HG03135 (cell line): ENCODE results near the gene VSIR.
A peak's percentile ranks its signal among the peaks of the same experiment; 100 is the strongest.

Source experiments
- ATAC-seq: cut with Tn5 transposase; IDR thresholded peaks from one replicate; pipeline ENCODE4 v1.9.1; 2021; ENCODE audit warnings: mild to moderate bottlenecking, moderate library complexity; ENCODE audit not compliant: unreplicated experiment

Gene VSIR

GRCh38 chr10:71735709-71736569, 37.4 kb downstream of the VSIR start:
- no peak for ATAC-seq

GRCh38 chr10:71734797-71735196, 38.5 kb downstream of the VSIR start:
- no peak for ATAC-seq

- ATAC-seq = no peak
Measured at GRCh38 chr10:71731791-71732190, 41.5 kb downstream of the VSIR start.

GRCh38 chr10:71729161-71729636, 44.1 kb downstream of the VSIR start:
- ATAC-seq = no peak

GRCh38 chr10:71727738-71728737, 45.3 kb downstream of the VSIR start:
- ATAC-seq = peak; percentile 58

- ATAC-seq = peak; percentile 43
Measured at GRCh38 chr10:71727105-71727737, 46.1 kb downstream of the VSIR start.

- ATAC-seq = no peak
Measured at GRCh38 chr10:71726580-71727104, 46.7 kb downstream of the VSIR start.

- no peak for ATAC-seq
Measured at GRCh38 chr10:71725998-71726579, 47.2 kb downstream of the VSIR start.

- no peak for ATAC-seq
Measured at GRCh38 chr10:71725249-71725648, 48.1 kb downstream of the VSIR start.

- ATAC-seq = no peak
Measured at GRCh38 chr10:71724539-71724938, 48.8 kb downstream of the VSIR start.

GRCh38 chr10:71723311-71723710, 50.0 kb downstream of the VSIR start:
- no peak for ATAC-seq

GRCh38 chr10:71722849-71723248, 50.5 kb downstream of the VSIR start:
- ATAC-seq = no peak

GRCh38 chr10:71721313-71721712, 52.0 kb downstream of the VSIR start:
- no peak for ATAC-seq

GRCh38 chr10:71720288-71720687, 53.0 kb downstream of the VSIR start:
- no peak for ATAC-seq

- no peak for ATAC-seq
Measured at GRCh38 chr10:71719464-71720201, 53.7 kb downstream of the VSIR start, which contains the start of gene C10orf105. TSS of gene C10orf105 (minus strand) at chr10:71719778. CDS start at chr10:71716337, 3,441 bp downstream.

- ATAC-seq = no peak
Measured at GRCh38 chr10:71719042-71719441, 54.3 kb downstream of the VSIR start.

- ATAC-seq = no peak
Measured at GRCh38 chr10:71718165-71718698, 55.1 kb downstream of the VSIR start.

GRCh38 chr10:71717551-71717951, 55.8 kb downstream of the VSIR start:
- ATAC-seq = no peak

- ATAC-seq = no peak
Measured at GRCh38 chr10:71717056-71717455, 56.3 kb downstream of the VSIR start.
